Fibroblast of the aortic adventitia (primary cell): ENCODE data around the gene CRKL. TPM values are rescaled to one million over a fixed set of nuclear protein-coding genes. Genes with fewer than 3 reads are reported as not detected.

Source experiments
- DNase-seq: peaks from one replicate; pipeline ENCODE4 v3.0.0-alpha.2; 2010; ENCODE audit warnings: low read depth
- H3K4me3 ChIP-seq: 2 replicates; pipeline ENCODE4 v1.5.1; 2011; ENCODE audit warnings: low read depth, mild to moderate bottlenecking, control low read depth, low read length, moderate library complexity
- CTCF ChIP-seq: IDR thresholded peaks from 2 replicates; pipeline ENCODE4 v1.5.1; 2011; ENCODE audit warnings: mild to moderate bottlenecking, low read length, control low read depth, inconsistent platforms; ENCODE audit not compliant: insufficient read depth
- total RNA-seq: library from RNA; depleted of rRNA; stranded (reverse); fragments of >200 nt; gene quantifications from 2 replicates; pipeline ENCODE4 v1.2.3, GENCODE V29; 2012; ENCODE audit warnings: low replicate concordance

The CRKL gene
- total RNA-seq, 1 donor = 44.7 TPM

GRCh38 chr22:20996598-20997535, 79.7 kb downstream of the CRKL start:
- no peak overlapping the region for H3K4me3 ChIP-seq
- no peak for DNase-seq
- TF ChIP-seq CTCF = no peak

GRCh38 chr22:20997536-20998257, 80.5 kb downstream of the CRKL start:
- TF ChIP-seq CTCF = no peak
- no peak for DNase-seq
- no peak overlapping the region for H3K4me3 ChIP-seq

GRCh38 chr22:20998411-20999336, 81.5 kb downstream of the CRKL start:
- DNase-seq = peak; percentile 19
- no peak for TF ChIP-seq CTCF
- H3K4me3 ChIP-seq = no peak overlapping the region

- TF ChIP-seq CTCF = no peak
- no peak overlapping the region for H3K4me3 ChIP-seq
- DNase-seq = no peak
Measured at GRCh38 chr22:20999350-21000206, 82.4 kb downstream of the CRKL start.

- no peak for TF ChIP-seq CTCF
- H3K4me3 ChIP-seq = peak overlapping the region; percentile 84
- peak; percentile 21 for DNase-seq
Measured at GRCh38 chr22:21000207-21000986, 83.2 kb downstream of the CRKL start.
